Measurements from ENCODE around the gene DCC. TPM values are rescaled to one million over a fixed set of nuclear protein-coding genes. Genes with fewer than 3 reads are reported as not detected.
"Not testable (repeated sequence)": the region's sequence is repeated elsewhere in the genome, so short reads cannot be mapped to it uniquely, and the experiment has no call there.

DCC gene
- total and polyA plus RNA-seq, 10 donors: 0.03 to 9.2 (median 0.91) TPM; not detected in 1

DNA sequence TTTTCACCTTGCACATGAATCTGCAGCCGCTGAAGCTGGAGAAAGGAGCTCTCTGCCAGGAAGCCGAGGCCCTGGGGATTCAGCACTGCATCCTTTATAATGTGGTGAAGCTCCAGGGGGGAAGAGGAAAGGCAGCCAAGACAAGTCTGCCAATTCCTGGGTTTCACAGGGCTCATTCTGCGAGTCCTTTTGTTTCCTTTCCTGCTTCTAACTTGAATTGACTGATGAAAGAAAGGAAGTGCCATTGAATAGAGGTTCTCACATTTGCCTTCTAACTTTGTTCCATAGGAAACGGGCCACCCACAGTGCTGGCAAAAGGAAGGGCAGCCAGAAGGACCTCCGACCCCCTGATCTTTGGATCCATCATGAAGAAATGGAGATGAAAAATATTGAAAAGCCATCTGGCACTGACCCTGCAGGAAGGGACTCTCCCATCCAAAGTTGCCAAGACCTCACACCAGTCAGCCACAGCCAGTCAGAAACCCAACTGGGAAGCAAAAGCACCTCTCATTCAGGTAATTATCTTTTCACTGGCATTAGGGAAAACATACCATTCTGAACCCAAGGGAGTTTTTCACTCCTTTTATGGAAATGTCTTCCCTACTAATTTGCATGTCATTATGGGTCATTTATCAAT, 1119.1 kb downstream of the DCC start:
- Histone ChIP-seq H3K36me3 (no peaks in the 10 kb centered on the region), H3K4me1 (no peaks in the 10 kb centered on the region), H3K4me3 (no peak overlapping the region), H3K27me3 (replicated peaks in 1 of 7) (no peaks in the 10 kb centered on the region), H3K27ac (no peak overlapping the region), H3K9me3 (peaks cover 0 to 6% (median 0%) of the 10 kb centered on the region in 8 donors)
- peak; percentile 47 for DNase-seq
- 13 to 29% (median 21%) methylated on average over 5 of the region's 5 CpGs for WGBS, 5 donors
- TF ChIP-seq, protein P1, sequence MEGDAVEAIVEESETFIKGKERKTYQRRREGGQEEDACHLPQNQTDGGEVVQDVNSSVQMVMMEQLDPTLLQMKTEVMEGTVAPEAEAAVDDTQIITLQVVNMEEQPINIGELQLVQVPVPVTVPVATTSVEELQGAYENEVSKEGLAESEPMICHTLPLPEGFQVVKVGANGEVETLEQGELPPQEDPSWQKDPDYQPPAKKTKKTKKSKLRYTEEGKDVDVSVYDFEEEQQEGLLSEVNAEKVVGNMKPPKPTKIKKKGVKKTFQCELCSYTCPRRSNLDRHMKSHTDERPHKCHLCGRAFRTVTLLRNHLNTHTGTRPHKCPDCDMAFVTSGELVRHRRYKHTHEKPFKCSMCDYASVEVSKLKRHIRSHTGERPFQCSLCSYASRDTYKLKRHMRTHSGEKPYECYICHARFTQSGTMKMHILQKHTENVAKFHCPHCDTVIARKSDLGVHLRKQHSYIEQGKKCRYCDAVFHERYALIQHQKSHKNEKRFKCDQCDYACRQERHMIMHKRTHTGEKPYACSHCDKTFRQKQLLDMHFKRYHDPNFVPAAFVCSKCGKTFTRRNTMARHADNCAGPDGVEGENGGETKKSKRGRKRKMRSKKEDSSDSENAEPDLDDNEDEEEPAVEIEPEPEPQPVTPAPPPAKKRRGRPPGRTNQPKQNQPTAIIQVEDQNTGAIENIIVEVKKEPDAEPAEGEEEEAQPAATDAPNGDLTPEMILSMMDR (IDR thresholded peaks at IDR 0.05 in 8 of 11, conservative IDR thresholded peaks at IDR 0.05 in 3 of 11): no peak
- TF ChIP-seq POLR2A (IDR thresholded peaks at IDR 0.05) (no peak), POLR2AphosphoS5 (IDR thresholded peaks at IDR 0.05) (no peak)
- intact Hi-C loops (cut with DNase I; ENCODE audit: low total_unique reads): no loop called here

DNA sequence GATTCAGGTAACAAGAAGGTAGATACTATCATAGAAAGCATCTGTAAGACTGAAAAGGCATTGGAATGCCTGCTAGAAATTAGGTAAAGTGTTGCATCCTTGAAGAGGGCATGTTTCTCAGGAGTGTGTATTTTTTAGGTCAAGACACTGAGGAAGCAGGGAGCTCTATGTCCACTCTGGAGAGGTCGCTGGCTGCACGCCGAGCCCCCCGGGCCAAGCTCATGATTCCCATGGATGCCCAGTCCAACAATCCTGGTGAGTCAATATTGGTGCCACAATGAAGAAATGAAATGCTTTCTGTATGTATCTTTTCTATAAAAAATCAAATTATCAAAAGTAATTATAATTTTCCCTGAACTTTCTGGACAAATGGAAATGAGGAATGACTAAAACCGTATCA, 1127.8 kb downstream of the DCC start:
- TF ChIP-seq POLR2AphosphoS5 (IDR thresholded peaks at IDR 0.05) (no peak), POLR2A (IDR thresholded peaks at IDR 0.05) (no peak)
- TF ChIP-seq, protein P1 (IDR thresholded peaks at IDR 0.05 in 8 of 11, conservative IDR thresholded peaks at IDR 0.05 in 3 of 11): no peak
- no peak overlapping the region for H3K4me3 ChIP-seq
- no peaks in the 10 kb centered on the region for H3K36me3 ChIP-seq
- intact Hi-C loops (cut with DNase I; ENCODE audit: low total_unique reads): no loop called here
- no peak overlapping the region for H3K27ac ChIP-seq
- H3K27me3 ChIP-seq (replicated peaks in 1 of 7): no peaks in the 10 kb centered on the region
- H3K9me3 ChIP-seq: peaks cover 0 to 7% (median 0%) of the 10 kb centered on the region in 8 donors
- no peak for DNase-seq
- H3K4me1 ChIP-seq: no peaks in the 10 kb centered on the region
- 86 to 98% (median 95%) methylated on average over 5 of the region's 5 CpGs for WGBS, 5 donors

DNA sequence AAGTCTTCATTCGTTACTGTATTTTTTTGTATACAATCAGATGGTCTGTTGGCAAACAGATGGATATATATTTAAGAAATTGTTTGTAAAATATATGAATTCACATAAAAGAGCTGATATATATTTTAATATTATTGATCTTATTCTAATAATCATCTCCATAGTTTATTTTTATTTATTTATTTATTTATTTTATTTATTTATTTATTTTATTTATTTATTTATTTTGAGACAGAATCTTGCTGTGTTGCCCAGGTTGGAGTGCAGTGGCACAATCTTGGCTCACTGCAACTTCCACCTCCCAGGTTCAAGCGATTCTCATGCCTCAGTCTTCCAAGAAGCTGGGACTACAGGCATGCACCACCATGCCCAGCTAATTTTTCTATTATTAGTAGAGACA, 1128.2 kb downstream of the DCC start:
- H3K27me3 ChIP-seq (replicated peaks in 1 of 7); H3K9me3 ChIP-seq; H3K27ac ChIP-seq; H3K4me1 ChIP-seq; intact Hi-C loops (cut with DNase I; ENCODE audit: low total_unique reads); H3K36me3 ChIP-seq; H3K4me3 ChIP-seq; DNase-seq: not testable (repeated sequence)
- 84 to 91% (median 88%) methylated on average over 2 of the region's 2 CpGs for WGBS, 5 donors

DNA sequence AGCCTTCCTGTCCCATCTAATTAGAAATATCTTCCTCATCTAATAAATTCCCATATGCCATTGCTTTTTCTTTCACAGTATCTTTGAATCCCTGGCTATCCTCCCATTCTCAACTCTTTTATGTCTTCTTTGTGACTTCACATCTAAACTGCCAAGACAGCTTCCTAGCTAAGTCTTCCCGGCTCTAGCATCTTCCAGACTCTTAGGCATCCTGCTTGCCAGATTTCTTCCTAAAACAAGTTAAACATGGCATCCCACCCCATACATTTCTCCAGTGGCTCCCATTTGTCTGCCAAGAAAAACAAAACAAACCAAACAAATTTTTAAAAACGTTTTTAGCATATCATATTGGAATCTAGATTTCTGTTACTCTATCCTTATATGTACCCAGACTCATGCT, 1132.5 kb downstream of the DCC start:
- DNase-seq: no peak
- TF ChIP-seq, protein P1 (IDR thresholded peaks at IDR 0.05 in 8 of 11, conservative IDR thresholded peaks at IDR 0.05 in 3 of 11): no peak
- TF ChIP-seq POLR2A (IDR thresholded peaks at IDR 0.05): no peak
- TF ChIP-seq POLR2AphosphoS5 (IDR thresholded peaks at IDR 0.05): no peak
- H3K4me1 ChIP-seq: no peaks in the 10 kb centered on the region
- H3K9me3 ChIP-seq: peaks cover 0 to 21% (median 16%) of the 10 kb centered on the region in 8 donors
- no peaks in the 10 kb centered on the region for H3K36me3 ChIP-seq
- no peak overlapping the region for H3K27ac ChIP-seq
- WGBS, 5 donors: 44 to 48% (median 46%) methylated on average over 2 of the region's 2 CpGs
- intact Hi-C loops (cut with DNase I; ENCODE audit: low total_unique reads): no loop called here
- no peak overlapping the region for H3K4me3 ChIP-seq
- no peaks in the 10 kb centered on the region for H3K27me3 ChIP-seq (replicated peaks in 1 of 7)

All from spleen (tissue), 11 donors.